ENCODE data around the gene TNIP1.

- TF ChIP-seq POLR2AphosphoS5 (IDR thresholded peaks at IDR 0.05; ENCODE audit: low read depth, low read length) (no peak), POLR2A (IDR thresholded peaks at IDR 0.05; ENCODE audit: low read depth, low read length) (no peak)
Measured at GRCh38 chr5:150999704-151000442, 81.0 kb downstream of the TNIP1 start.

All from GM12892 (cell line).